IMR-90 (cell line): ENCODE data around the gene INTS14. TPM values are rescaled to one million over a fixed set of nuclear protein-coding genes. Genes with fewer than 3 reads are reported as not detected.
"Not testable (repeated sequence)": the region's sequence is repeated elsewhere in the genome, so short reads cannot be mapped to it uniquely, and the experiment has no call there.

Experiments used
- ATAC-seq: fragments of 200-7000 bp; cut with Tn5 transposase; 2 replicates; pipeline ENCODE4 v1.9.1; 2020; ENCODE audit warnings: low read depth, mild to moderate bottlenecking, moderate library complexity
- BruUV-seq: library from RNA; stranded (reverse); fragments of 400-500 nt; replicated peaks from 2 replicates; lab custom pipeline; 2021; lab: Mats Ljungman, UMichigan
- CTCF ChIA-PET: fragments of 300-600 bp; formaldehyde crosslinking; extraction: SDS; loops from one replicate; lab custom pipeline; 2021; ENCODE audit warnings: antibody characterized with exemption; lab: Yijun Ruan, JAX
- POLR2A ChIA-PET: fragments of 300-600 bp; sonication (Branson Sonifier 250); formaldehyde crosslinking; loops from one replicate; lab custom pipeline; 2022; ENCODE audit warnings: antibody characterized with exemption; ENCODE audit not compliant: unreplicated experiment; lab: Charles Lee
- DNase-seq: peaks from one replicate; pipeline ENCODE4 v3.0.0; 2013
- H2AFZ ChIP-seq: replicated peaks from 2 replicates; pipeline ENCODE3; 2013; ENCODE audit warnings: low read length, mild to moderate bottlenecking; ENCODE audit not compliant: poor library complexity
- H2AK5ac ChIP-seq: 2 replicates; pipeline ENCODE4 v1.6.1; 2013; ENCODE audit warnings: low read depth, low read length, inconsistent platforms
- H2AK9ac ChIP-seq: replicated peaks from 2 replicates; pipeline ENCODE3; 2013; ENCODE audit warnings: mild to moderate bottlenecking, low read depth, low read length, moderate library complexity; ENCODE audit not compliant: poor library complexity
- H2BK120ac ChIP-seq: 2 replicates; pipeline ENCODE4 v1.6.1; 2013; ENCODE audit warnings: low read depth, low read length, inconsistent platforms
- H2BK15ac ChIP-seq: 3 replicates; pipeline ENCODE4 v1.6.1; 2013; ENCODE audit warnings: low read depth, low read length, inconsistent platforms
- H2BK20ac ChIP-seq: 2 replicates; pipeline ENCODE4 v1.6.1; 2013; ENCODE audit warnings: low read depth, mild to moderate bottlenecking, inconsistent platforms, low read length, moderate library complexity
- H2BK5ac ChIP-seq: 2 replicates; pipeline ENCODE4 v1.6.1; 2013; ENCODE audit warnings: mild to moderate bottlenecking, low read depth, low read length, inconsistent platforms; ENCODE audit not compliant: poor library complexity, severe bottlenecking
- H3K14ac ChIP-seq: replicated peaks from 2 replicates; pipeline ENCODE4 v1.6.1; 2013; ENCODE audit warnings: low read depth, low read length, inconsistent platforms
- H3K18ac ChIP-seq: 2 replicates; pipeline ENCODE4 v1.6.1; 2013; ENCODE audit warnings: low read depth, low read length, control low read depth
- H3K23ac ChIP-seq: 2 replicates; pipeline ENCODE4 v1.6.1; 2013; ENCODE audit warnings: low read depth, low read length, inconsistent platforms
- H3K27ac ChIP-seq: 2 replicates; pipeline ENCODE4 v1.5.1; 2013; ENCODE audit warnings: mild to moderate bottlenecking, control low read depth, low read length; ENCODE audit not compliant: insufficient read depth
- H3K27me3 ChIP-seq: 2 replicates; pipeline ENCODE4 v1.6.1; 2013; ENCODE audit warnings: low read length; ENCODE audit not compliant: control insufficient read depth, insufficient read depth
- H3K36me3 ChIP-seq: 2 replicates; pipeline ENCODE4 v1.6.1; 2013; ENCODE audit warnings: low read length, mixed read lengths; ENCODE audit not compliant: control insufficient read depth, insufficient read depth
- H3K4ac ChIP-seq: 2 replicates; pipeline ENCODE4 v1.6.1; 2013; ENCODE audit warnings: low read depth, low read length, inconsistent platforms
- H3K4me1 ChIP-seq: 2 replicates; pipeline ENCODE4 v1.6.1; 2013; ENCODE audit warnings: low read length, mixed read lengths; ENCODE audit not compliant: control insufficient read depth, insufficient read depth
- H3K4me2 ChIP-seq: 2 replicates; pipeline ENCODE4 v1.6.1; 2013; ENCODE audit warnings: low read depth, mild to moderate bottlenecking, control low read depth, low read length, moderate library complexity
- H3K4me3 ChIP-seq: 2 replicates; pipeline ENCODE4 v1.5.1; 2013; ENCODE audit warnings: low read depth, mild to moderate bottlenecking, control low read depth, low read length, moderate library complexity; ENCODE audit not compliant: insufficient read depth
- H3K56ac ChIP-seq: 2 replicates; pipeline ENCODE4 v1.6.1; 2013; ENCODE audit warnings: low read length, inconsistent platforms; ENCODE audit not compliant: insufficient read depth; ENCODE audit errors: extremely low read depth
- H3K79me1 ChIP-seq, 2 experiments: 2 replicates each; pipeline ENCODE4 v1.6.1; 2013; ENCODE audit warnings: low read length in 2 of 2, inconsistent platforms in 1 of 2, low read depth in 1 of 2
- H3K9ac ChIP-seq: 2 replicates; pipeline ENCODE4 v1.6.1; 2013; ENCODE audit warnings: low read depth, low read length, control low read depth
- H3K9me1 ChIP-seq: 2 replicates; pipeline ENCODE4 v1.6.1; 2013; ENCODE audit warnings: low read length, inconsistent platforms; ENCODE audit not compliant: insufficient read depth
- H3K9me3 ChIP-seq: 2 replicates; pipeline ENCODE4 v1.6.1; 2013; ENCODE audit warnings: low read length; ENCODE audit not compliant: control insufficient read depth, insufficient read depth
- H4K20me1 ChIP-seq: 2 replicates; pipeline ENCODE4 v1.6.1; 2013; ENCODE audit warnings: low read length, inconsistent platforms; ENCODE audit not compliant: insufficient read depth
- H4K5ac ChIP-seq: 2 replicates; pipeline ENCODE4 v1.6.1; 2013; ENCODE audit warnings: mild to moderate bottlenecking, low read depth, low read length, control low read depth
- H4K8ac ChIP-seq, 2 experiments: 2 replicates each; pipeline ENCODE4 v1.6.1; 2013; ENCODE audit warnings: low read depth in 2 of 2, low read length in 2 of 2, control low read depth in 1 of 2, inconsistent platforms in 1 of 2
- H4K91ac ChIP-seq: 2 replicates; pipeline ENCODE4 v1.6.1; 2013; ENCODE audit warnings: low read depth, low read length, inconsistent platforms; ENCODE audit not compliant: insufficient read depth
- WGBS, 2 experiments: methylation state at CpG; one replicate each; pipeline versions ENCODE4 v1.1.5 to v1.1.7; 2013; ENCODE audit warnings: missing lambda C conversion rate in 2 of 2; ENCODE audit not compliant: insufficient read length in 1 of 2; ENCODE audit errors: extremely low coverage in 2 of 2; 5-methylcytosine and 5-hydroxymethylcytosine counted together
- dilution Hi-C: fragments of 300-500 bp; cut with HindIII; formaldehyde crosslinking; loops from one replicate; pipeline ENCODE4 v1.14.3; 2018; ENCODE audit warnings: low sequenced_read_pairs; ENCODE audit not compliant: unreplicated experiment
- in situ Hi-C: fragments of 300-500 bp; cut with MboI; formaldehyde crosslinking; loops from 3 replicates; pipeline ENCODE4 v1.14.3; 2019; ENCODE audit warnings: low sequenced_read_pairs, inconsistent platforms, mixed read lengths
- intact Hi-C: fragments of 100-400 bp; cut with micrococcal nuclease; formaldehyde crosslinking; loops from 2 replicates; pipeline ENCODE4 v1.10.0; 2022
- polyA plus RNA-seq, 3 experiments: library from polyadenylated mRNA; depleted of rRNA; stranded (reverse); fragments of >200 nt; gene quantifications; 2 replicates each; pipeline ENCODE4 v1.2.3, GENCODE V29; 2012; ENCODE audit warnings: low replicate concordance in 1 of 3
- total RNA-seq: library from RNA; depleted of rRNA; stranded (reverse); fragments of >200 nt; gene quantifications from 2 replicates; pipeline ENCODE4 v1.2.3, GENCODE V29; 2012

The INTS14 gene
- total and polyA plus RNA-seq, 2 of the 4 experiments (the other 2 are of a cell fraction): 22.9 to 39.5 TPM

- CTCF ChIA-PET, ATAC-seq, H3K18ac ChIP-seq, H4K5ac ChIP-seq, H3K56ac ChIP-seq, H3K27me3 ChIP-seq, H2AK5ac ChIP-seq, H3K4me1 ChIP-seq, H2AK9ac ChIP-seq, intact Hi-C loops, H2AFZ ChIP-seq, H3K23ac ChIP-seq, H3K14ac ChIP-seq, H3K4ac ChIP-seq, H2BK20ac ChIP-seq, H3K27ac ChIP-seq, H3K4me3 ChIP-seq, H4K91ac ChIP-seq, H2BK5ac ChIP-seq, in situ Hi-C loops, H4K8ac ChIP-seq, dilution Hi-C loops, H3K4me2 ChIP-seq, H2BK15ac ChIP-seq, H3K36me3 ChIP-seq, DNase-seq, H3K9me3 ChIP-seq, POLR2A ChIA-PET, BruUV-seq, H2BK120ac ChIP-seq, H3K9ac ChIP-seq: not testable (repeated sequence)
- peaks cover 15% of the 10 kb centered on the region for H3K9me1 ChIP-seq
- WGBS, 2 experiments: no CpG with 5 or more reads among the region's 6 CpGs
- peaks cover 39 to 71% of the 10 kb centered on the region in 2 experiments for H3K79me1 ChIP-seq
- H4K20me1 ChIP-seq: peaks cover 25% of the 10 kb centered on the region
Measured at GRCh38 chr15:65552851-65553250, 58.1 kb downstream of the INTS14 start.
